Posterior vena cava (tissue), 2 donors: ENCODE data around the gene CTNNB1. TPM values are rescaled to one million over a fixed set of nuclear protein-coding genes. Genes with fewer than 3 reads are reported as not detected.
"Not testable (repeated sequence)": the region's sequence is repeated elsewhere in the genome, so short reads cannot be mapped to it uniquely, and the experiment has no call there.

ENCODE experiments used
- DNase-seq: peaks from one replicate; pipeline ENCODE4 v3.0.0-alpha.2; 2020; ENCODE audit warnings: low spot score
- intact Hi-C, 2 donors: fragments of 100-400 bp; cut with DNase I; formaldehyde crosslinking; loops; one replicate each; pipeline versions ENCODE4 v1.14.1 to v1.14.2; 2022 to 2023
- total RNA-seq, 2 donors: library from RNA; stranded (reverse); fragmentation: NEBNext Ultra II Directional; extraction: Animal tissue kit (Norgen Biotek cat#: 25700); gene quantifications; one replicate each; pipeline ENCODE4 v1.2.1, GENCODE V29; 2021
- donor health status: DM: yes; HTN: yes; CAD: no.
- donor health status: DM: yes; HTN: yes; CAD: no.

Gene CTNNB1
- total RNA-seq, 2 donors from 2014 or later, result 341 to 411 TPM

DNA sequence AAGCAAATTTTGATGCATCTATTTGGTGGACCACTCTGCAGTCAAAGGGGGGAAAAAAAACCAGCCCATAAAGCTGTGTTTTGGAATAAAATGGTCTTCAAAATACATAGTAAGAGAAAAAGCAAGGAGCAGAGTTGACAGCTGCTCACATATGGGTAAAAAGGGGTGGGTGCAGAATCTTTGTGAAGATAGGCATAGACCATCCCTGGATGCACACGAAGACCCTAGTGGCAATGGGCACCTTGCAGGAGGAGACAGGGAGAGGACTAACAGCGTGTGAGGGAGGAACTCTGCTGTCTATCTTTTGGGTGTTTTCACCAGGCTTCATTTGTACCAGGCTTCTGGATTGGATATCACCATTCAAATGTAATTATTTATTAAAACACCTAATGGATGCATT is 43.9 kb downstream of the CTNNB1 start:
- no peak for DNase-seq
- intact Hi-C loops, result no loop called here

- intact Hi-C loops, result loop anchor here in 1 of 2 donors (2.0 kb wide), 1 partner anchor 34 kb away; no protein-coding TSS in a partner anchor
- no peak for DNase-seq
These were observed 45.5 kb downstream of the CTNNB1 start for GRCh38 chr3:41244620-41245336.

DNA sequence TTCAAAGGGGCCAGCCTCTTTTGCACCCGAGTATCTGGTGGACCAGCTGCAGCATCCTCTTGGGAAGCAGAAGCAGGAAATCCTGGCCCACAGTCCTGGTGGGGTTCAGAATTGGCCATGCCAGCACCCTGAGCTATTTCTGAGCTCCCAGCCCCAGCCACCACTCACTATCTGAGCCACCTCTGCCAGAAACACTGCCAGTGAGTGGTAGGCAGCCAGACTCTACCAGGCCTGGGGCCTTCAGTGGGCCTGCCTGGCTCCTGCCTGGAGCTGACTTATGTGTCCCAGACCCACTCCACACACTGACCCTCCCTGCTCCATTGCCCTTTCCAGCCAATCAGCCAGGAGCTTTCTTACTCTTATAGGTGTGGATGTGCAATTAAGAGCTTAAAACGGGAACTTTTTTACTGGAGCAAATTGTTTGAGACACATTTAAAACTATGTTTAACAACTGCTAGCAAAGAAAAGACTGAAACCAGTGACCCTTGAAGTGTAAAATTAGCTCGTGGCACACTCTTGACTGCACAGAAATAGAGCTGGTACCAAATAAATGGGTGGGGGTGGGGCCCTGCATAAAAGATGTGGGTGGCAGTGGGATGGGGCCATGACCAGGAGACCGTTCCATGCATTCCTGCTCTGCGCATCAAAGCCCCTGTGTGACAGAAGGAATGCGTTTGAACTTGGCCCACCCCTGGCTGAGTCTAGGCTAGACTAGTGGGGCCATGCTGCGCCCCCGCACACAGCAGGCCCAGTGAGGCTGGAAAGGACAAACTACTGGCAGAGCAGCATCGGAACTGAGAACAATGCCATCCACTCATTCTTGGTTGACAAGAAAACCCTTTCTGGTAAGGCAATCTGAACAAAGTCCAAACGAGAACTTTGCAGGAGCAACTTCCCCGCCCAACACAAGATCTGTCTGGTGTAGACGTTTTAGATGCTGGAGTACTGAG is 48.0 kb downstream of the CTNNB1 start:
- intact Hi-C loops, result no loop called here
- DNase-seq, result no peak

DNA sequence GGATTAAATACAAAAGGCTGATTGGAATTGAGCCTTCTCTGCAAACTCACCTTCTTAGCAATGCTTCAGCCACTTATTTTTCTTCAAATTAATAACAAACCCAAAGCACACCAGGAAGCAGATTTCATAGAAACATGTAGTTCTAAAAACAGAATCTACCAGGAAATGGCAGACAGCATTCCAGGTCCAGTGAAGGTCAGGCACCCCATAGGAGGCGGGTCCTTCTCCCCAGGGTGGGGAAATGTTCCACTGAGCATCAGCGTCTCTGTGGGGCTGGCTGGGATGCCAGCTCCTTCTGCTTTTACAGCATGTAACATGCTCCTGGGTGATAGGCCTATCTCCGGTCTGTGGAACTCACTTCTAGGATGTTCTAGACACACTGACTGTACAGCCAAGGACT is 49.2 kb downstream of the CTNNB1 start:
- DNase-seq, result no peak
- intact Hi-C loops, result no loop called here

DNA sequence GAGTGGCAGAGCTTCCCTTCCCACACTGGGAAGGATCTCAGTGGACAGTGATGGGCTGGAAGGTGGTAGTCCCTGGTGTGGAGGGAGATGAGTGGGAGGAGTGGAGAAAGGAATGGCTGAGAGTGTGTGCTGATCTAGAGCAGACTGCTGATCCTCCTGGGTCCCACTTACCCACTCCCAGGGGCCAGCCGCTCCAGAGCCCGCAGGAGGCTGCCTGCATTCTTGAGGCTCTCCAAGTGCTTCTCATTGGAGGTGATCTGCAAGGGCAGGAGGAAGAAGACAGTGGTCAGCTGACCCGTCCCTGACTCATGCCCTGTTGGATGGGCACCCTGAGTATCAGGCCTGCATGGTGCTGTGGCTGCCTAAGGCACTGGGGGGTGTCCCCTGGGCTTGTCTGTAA is 50.0 kb downstream of the CTNNB1 start:
- intact Hi-C loops, result no loop called here

DNA sequence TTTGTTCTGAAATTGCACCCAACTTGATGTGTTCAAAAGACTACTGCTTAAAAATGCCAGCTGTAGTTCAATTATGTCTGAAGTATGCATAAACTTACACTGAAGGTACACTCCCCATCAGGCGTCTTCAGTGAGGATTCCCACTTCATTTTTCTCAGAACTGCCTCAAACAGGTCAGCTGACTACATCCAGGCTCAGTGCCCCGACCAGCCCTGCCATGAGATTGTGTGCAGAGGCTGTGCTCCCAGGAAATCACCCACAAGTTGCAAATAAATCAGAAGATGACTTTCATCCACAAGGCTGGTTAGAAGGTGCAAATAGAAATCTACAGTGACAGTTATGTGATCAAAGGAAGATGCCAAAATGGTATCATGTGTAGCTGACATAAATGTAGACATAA is 51.5 kb downstream of the CTNNB1 start:
- intact Hi-C loops, result no loop called here
- no peak for DNase-seq

More for the DNA sequence above, 50.0 kb downstream of the CTNNB1 start:
- DNase-seq, result no peak

DNA sequence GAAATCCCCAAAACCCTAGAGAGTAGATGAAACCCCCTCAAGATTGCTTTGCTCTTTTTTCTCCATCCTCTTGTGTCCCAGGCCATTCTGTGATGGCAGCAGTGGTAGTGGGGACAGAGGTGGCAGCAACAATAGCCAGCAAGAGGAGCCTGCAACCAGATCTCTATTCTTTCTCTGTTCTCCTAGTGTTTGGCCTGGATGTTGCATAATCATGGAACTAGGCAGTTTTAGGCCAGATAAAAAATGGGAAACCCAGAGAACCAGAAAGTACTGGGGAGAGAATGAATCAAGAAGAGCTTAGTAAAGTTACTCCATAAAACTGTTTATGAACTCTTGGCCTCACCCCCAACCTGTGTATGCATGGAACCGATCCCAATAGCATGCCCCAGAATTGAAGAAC is 52.3 kb downstream of the CTNNB1 start:
- no peak for DNase-seq
- intact Hi-C loops, result no loop called here

DNA sequence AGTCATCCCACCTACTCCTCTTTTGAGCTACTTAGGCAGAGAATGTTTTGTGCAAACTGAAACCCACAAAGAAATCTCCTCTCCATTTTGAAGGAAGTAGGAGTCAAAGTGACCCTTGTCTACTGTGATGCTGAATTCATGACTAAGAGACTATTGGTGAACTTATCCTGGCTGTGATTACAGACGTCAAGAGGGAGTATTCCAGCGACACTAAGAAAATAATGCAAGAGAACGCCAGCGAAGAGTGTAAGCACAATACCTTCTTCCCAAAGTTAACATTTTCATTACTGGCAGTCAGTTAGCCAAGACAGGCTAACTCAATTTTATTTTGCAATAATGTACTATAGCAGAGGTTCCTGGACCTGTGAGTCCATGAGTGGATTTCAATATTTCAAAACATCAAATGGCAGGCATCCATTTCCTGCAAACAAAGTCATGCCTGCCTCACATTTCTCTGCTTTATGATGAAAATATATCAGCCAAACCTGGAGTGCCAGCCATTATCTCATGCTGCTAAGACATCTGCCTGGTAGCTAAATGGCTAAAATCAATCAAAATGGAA is 59.0 kb downstream of the CTNNB1 start:
- intact Hi-C loops, result no loop called here
- no peak for DNase-seq

DNA sequence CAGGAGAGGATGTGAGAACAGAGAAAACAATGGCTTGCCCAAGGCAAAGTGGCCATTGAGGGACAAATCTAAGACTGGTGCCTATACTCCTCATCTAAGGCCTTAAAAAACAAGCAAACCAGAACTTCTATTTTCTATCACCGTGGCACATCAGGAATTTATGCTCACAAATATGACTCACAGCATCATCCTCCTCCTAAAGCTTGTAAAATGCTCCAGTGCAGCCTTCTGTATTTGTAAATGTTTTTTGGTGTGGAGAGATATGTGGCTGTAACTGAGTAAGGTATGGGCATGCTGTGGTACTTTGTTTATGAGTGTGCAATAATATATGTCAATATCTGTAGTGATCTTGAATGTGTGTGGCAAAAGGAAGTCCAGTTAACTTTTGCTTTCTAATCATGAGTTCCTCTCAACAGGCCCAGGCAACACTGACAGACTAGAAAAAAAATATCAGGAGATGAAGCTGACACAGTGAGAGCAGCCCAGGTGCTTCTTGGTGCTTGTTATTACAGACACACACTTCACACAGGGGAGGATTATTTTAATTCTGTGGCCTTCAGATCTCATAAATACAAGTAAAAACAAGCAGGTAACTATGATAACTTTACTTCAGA is 60.3 kb downstream of the CTNNB1 start:
- DNase-seq, result no peak
- intact Hi-C loops, result no loop called here

- DNase-seq, result no peak
- intact Hi-C loops, result no loop called here
These were observed 60.8 kb downstream of the CTNNB1 start for GRCh38 chr3:41260063-41260450.

DNA sequence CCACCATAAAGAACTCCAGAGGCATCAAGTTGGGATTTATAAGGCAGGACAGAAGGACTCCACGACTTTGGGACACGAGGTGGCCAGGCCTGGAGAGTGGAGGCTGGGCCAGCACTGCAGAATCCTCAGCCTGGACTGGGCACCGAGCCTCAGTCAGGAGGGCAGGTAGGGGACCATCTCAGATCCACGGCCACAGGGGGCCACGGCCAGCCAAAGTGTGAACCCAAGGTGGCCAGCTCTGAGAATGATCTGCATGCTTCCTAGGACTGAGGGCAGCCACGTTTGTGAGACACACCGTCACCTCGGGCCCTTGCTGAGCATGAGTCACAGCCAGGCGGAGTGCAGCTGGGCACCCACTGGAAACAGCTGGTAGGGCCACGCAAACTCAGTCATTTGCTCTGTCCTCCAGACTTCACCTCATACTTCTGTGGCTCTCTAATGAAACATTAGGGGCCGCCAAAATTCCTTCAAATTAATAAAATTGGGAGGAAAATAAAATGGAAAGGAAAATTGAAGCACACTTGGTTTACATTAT is 65.8 kb downstream of the CTNNB1 start:
- intact Hi-C loops, result no loop called here
- no peak for DNase-seq

- no peak for DNase-seq
- intact Hi-C loops, result no loop called here
These were observed 66.5 kb downstream of the CTNNB1 start for GRCh38 chr3:41265823-41266273.

GRCh38 chr3:41267975-41268640 is 68.8 kb downstream of the CTNNB1 start:
- intact Hi-C loops, result no loop called here
- DNase-seq, result no peak

DNA sequence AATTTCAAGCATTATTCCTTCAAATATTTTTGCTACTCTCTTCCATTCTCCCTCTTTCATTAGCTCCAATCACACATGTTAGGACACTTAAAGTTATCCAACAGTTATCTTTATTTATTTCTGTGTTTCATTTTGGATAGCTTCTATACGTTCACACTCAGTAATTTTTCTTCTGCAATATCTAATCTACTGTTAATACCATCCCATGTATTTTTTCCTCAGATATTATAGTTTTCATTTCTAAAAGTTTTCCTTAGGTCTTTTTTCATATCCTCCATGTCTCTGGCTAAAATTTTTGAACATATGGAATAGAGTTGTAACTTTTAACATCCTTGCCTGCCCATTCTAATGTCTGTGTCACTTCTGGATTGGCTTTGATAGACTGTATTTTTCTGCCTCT is 73.4 kb downstream of the CTNNB1 start:
- intact Hi-C loops, result no loop called here
- DNase-seq, result no peak

- no peak for DNase-seq
- intact Hi-C loops, result no loop called here
These were observed 75.8 kb downstream of the CTNNB1 start for GRCh38 chr3:41274944-41275668.

GRCh38 chr3:41276191-41276590 is 76.9 kb downstream of the CTNNB1 start:
- intact Hi-C loops, result no loop called here
- DNase-seq, result no peak

- no peak for DNase-seq
- intact Hi-C loops, result no loop called here
These were observed 78.6 kb downstream of the CTNNB1 start for GRCh38 chr3:41277790-41278465.

GRCh38 chr3:41284934-41285333 is 85.6 kb downstream of the CTNNB1 start:
- DNase-seq, intact Hi-C loops: not testable (repeated sequence)
